ENCODE measurements around the gene CSH1.
"Not testable (repeated sequence)": the region's sequence is repeated elsewhere in the genome, so short reads cannot be mapped to it uniquely, and the experiment has no call there.

- not testable (repeated sequence) for TF ChIP-seq PRDM10 (tag by site-specific recombination; IDR thresholded peaks at IDR 0.05); TCF7L2 (IDR thresholded peaks at IDR 0.05; ENCODE audit: borderline replicate concordance, low read depth, low read length); ZNF175 (tag by site-specific recombination; IDR thresholded peaks at IDR 0.05); ZNF704 (tag by site-specific recombination; IDR thresholded peaks at IDR 0.05); PBX3 (CRISPR knock-in tag; IDR thresholded peaks at IDR 0.05); ZNF350 (tag by site-specific recombination; IDR thresholded peaks at IDR 0.05); ZNF658 (tag by site-specific recombination; IDR thresholded peaks at IDR 0.05)
These were observed 3.9 kb downstream of the CSH1 start for GRCh38 chr17:63892316-63893037.

Measured in HEK293 (cell line).